ENCODE measurements around the gene ANO6.

Gene ANO6

DNA sequence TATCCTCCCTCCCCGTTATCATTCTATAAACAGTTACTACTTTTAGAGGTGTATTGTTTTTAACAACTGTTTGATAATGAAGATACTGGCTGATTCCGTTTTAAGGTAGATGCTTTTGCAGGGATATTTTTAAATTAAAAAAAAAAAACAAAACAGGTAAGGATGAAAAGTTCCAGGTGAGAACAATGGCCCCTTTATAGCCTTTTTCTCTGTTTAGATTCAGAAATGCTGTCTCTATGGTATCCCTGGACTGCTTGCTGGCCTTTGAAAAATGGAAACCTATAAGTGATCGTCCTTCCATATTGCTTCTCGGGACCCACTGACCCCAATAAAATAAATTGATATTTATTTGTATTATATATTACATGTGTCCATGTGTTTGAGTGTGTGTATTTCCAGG is 23.2 kb upstream of the ANO6 start:
- H3K27me3 Mint-ChIP-seq: no peaks in the 10 kb centered on the region

GRCh38 chr12:45200491-45201043 is 15.3 kb upstream of the ANO6 start:
- DNase-seq (ENCODE audit: low spot score in 2 of 2): no peak
- no peak for ATAC-seq (ENCODE audit: low read depth)
- H3K27ac Mint-ChIP-seq: no peak overlapping the region
- peaks cover 3% of the 10 kb centered on the region for H3K4me1 Mint-ChIP-seq
- no peak overlapping the region for H3K4me3 Mint-ChIP-seq
- no peaks in the 10 kb centered on the region for H3K27me3 Mint-ChIP-seq
- peaks cover 3% of the 10 kb centered on the region for H3K36me3 Mint-ChIP-seq
- H3K9me3 Mint-ChIP-seq: no peaks in the 10 kb centered on the region

More for the DNA sequence above, 23.2 kb upstream of the ANO6 start:
- H3K9me3 Mint-ChIP-seq: no peaks in the 10 kb centered on the region
- no peak for ATAC-seq (ENCODE audit: low read depth)
- H3K4me3 Mint-ChIP-seq: no peak overlapping the region
- no peak for DNase-seq (ENCODE audit: low spot score in 2 of 2)
- H3K36me3 Mint-ChIP-seq: peaks cover 11% of the 10 kb centered on the region
- no peak overlapping the region for H3K27ac Mint-ChIP-seq
- peaks cover 3% of the 10 kb centered on the region for H3K4me1 Mint-ChIP-seq

DNA sequence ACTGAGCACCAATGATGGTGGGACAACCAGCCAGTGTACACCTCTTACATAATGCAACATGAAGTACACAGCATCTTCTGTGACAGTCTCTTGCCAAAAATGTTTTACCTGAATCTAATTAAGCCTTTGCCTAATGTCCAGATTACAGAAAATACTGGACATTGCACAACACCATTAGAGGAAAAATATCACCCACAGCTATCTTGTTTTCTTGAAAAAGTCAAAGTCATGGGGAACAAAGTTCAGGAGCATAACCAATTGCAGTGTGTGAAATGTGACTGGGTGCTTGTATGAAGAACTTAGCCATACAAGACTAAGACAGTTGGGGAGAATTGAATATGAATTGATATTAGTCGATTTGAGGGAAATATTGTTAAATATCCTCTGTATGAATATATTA is 12.1 kb upstream of the ANO6 start:
- ATAC-seq (ENCODE audit: low read depth) (no peak), DNase-seq (ENCODE audit: low spot score in 2 of 2) (no peak)
- peaks cover 5% of the 10 kb centered on the region for H3K36me3 Mint-ChIP-seq
- H3K4me3 Mint-ChIP-seq: no peak overlapping the region
- no peaks in the 10 kb centered on the region for H3K27me3 Mint-ChIP-seq
- no peaks in the 10 kb centered on the region for H3K4me1 Mint-ChIP-seq
- no peak overlapping the region for H3K27ac Mint-ChIP-seq
- no peaks in the 10 kb centered on the region for H3K9me3 Mint-ChIP-seq

GRCh38 chr12:45204757-45205156 is 11.1 kb upstream of the ANO6 start:
- H3K4me1 Mint-ChIP-seq: peaks cover 2% of the 10 kb centered on the region

GRCh38 chr12:45205165-45205825 is 10.6 kb upstream of the ANO6 start:
- H3K36me3 Mint-ChIP-seq: peaks cover 5% of the 10 kb centered on the region
- H3K9me3 Mint-ChIP-seq: no peaks in the 10 kb centered on the region
- DNase-seq (ENCODE audit: low spot score in 2 of 2) (no peak), ATAC-seq (ENCODE audit: low read depth) (peak; percentile 62)
- no peak overlapping the region for H3K27ac Mint-ChIP-seq
- H3K4me1 Mint-ChIP-seq: peaks cover 3% of the 10 kb centered on the region
- no peak overlapping the region for H3K4me3 Mint-ChIP-seq
- H3K27me3 Mint-ChIP-seq: no peaks in the 10 kb centered on the region

More at GRCh38 chr12:45204757-45205156, 11.1 kb upstream of the ANO6 start:
- no peak for DNase-seq (ENCODE audit: low spot score in 2 of 2)
- H3K4me3 Mint-ChIP-seq: no peak overlapping the region
- peaks cover 5% of the 10 kb centered on the region for H3K36me3 Mint-ChIP-seq
- H3K9me3 Mint-ChIP-seq: no peaks in the 10 kb centered on the region
- H3K27me3 Mint-ChIP-seq: no peaks in the 10 kb centered on the region
- no peak overlapping the region for H3K27ac Mint-ChIP-seq
- no peak for ATAC-seq (ENCODE audit: low read depth)

- H3K27ac Mint-ChIP-seq: no peak overlapping the region
- ATAC-seq (ENCODE audit: low read depth): no peak
These were observed 7.0 kb upstream of the ANO6 start for GRCh38 chr12:45208604-45209487.

DNA sequence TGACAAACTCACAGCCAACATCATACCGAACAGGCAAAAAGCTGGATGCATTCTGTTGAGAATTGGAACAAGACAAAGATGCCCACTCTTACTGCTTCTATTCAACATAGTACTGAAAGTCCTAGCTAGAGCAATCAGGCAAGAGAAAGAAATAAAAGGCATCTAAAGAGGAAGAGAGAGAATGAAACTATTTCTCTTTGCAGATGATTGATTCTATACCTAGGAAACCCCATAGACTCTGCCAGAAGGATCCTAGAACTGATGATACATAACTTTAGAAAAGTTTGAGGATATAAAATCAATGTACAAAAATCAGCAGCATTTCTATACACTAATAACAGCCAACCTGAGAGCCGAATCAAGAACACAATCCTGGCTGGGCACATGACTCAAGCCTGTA is 6.1 kb upstream of the ANO6 start:
- Mint-ChIP-seq H3K27me3 (no peaks in the 10 kb centered on the region), H3K9me3 (no peaks in the 10 kb centered on the region), H3K4me3 (no peak overlapping the region), H3K36me3 (peaks cover 4% of the 10 kb centered on the region), H3K27ac (no peak overlapping the region), H3K4me1 (peaks cover 14% of the 10 kb centered on the region)
- DNase-seq (ENCODE audit: low spot score in 2 of 2) (no peak), ATAC-seq (ENCODE audit: low read depth) (no peak)

More at GRCh38 chr12:45208604-45209487, 7.0 kb upstream of the ANO6 start:
- no peak for DNase-seq (ENCODE audit: low spot score in 2 of 2)
- Mint-ChIP-seq H3K9me3 (no peaks in the 10 kb centered on the region), H3K4me1 (peaks cover 11% of the 10 kb centered on the region), H3K27me3 (no peaks in the 10 kb centered on the region), H3K36me3 (peaks cover 4% of the 10 kb centered on the region), H3K4me3 (no peak overlapping the region)

GRCh38 chr12:45212064-45212463 is 3.8 kb upstream of the ANO6 start:
- Mint-ChIP-seq H3K36me3 (peaks cover 4% of the 10 kb centered on the region), H3K27ac (no peak overlapping the region), H3K9me3 (no peaks in the 10 kb centered on the region)

DNA sequence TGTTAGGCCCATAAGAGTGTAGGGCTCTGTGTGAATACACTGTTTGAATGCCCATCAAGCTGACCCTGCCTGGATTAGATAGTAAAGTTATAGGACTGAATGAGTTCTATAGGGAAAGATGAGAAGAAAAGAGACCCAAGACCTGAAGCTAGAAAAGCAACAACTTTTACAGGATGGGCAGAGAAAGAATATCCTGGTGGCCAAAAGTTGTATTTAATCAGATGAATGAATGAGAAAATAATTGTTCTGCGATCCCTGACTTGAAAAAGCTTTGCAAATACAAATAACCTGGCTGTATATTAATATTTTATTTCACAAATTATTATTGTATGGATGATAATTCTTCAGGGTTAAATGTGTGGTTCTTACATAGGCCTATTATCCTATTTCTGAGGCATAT is 2.8 kb upstream of the ANO6 start:
- ATAC-seq (ENCODE audit: low read depth): no peak
- no peak overlapping the region for H3K4me3 Mint-ChIP-seq
- no peaks in the 10 kb centered on the region for H3K9me3 Mint-ChIP-seq
- H3K27me3 Mint-ChIP-seq: no peaks in the 10 kb centered on the region
- DNase-seq (ENCODE audit: low spot score in 2 of 2): no peak
- peaks cover 22% of the 10 kb centered on the region for H3K4me1 Mint-ChIP-seq
- H3K36me3 Mint-ChIP-seq: peaks cover 4% of the 10 kb centered on the region
- no peak overlapping the region for H3K27ac Mint-ChIP-seq

More at GRCh38 chr12:45212064-45212463, 3.8 kb upstream of the ANO6 start:
- H3K4me1 Mint-ChIP-seq: peaks cover 22% of the 10 kb centered on the region
- ATAC-seq (ENCODE audit: low read depth) (no peak), DNase-seq (ENCODE audit: low spot score in 2 of 2) (no peak)
- H3K27me3 Mint-ChIP-seq: no peaks in the 10 kb centered on the region
- H3K4me3 Mint-ChIP-seq: no peak overlapping the region

DNA sequence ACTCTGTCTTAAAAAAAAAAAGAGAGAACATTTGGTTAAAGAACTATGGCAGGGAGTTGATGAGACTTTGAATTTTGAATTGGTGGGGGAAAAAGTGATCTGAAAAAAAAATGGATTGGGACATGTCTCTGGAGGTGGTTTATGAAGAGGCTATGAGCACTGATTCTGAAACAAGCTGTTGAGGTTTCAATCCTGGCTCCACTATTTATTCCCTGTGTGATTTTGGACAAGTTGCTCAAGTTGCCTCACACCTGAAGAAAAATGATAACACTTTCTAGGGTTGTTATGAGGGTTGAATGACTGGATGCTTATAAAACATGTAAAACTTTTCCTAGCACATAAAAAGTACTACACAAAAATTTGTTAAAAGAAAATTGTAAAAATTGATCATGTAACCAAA is 1.8 kb upstream of the ANO6 start:
- ATAC-seq (ENCODE audit: low read depth) (no peak), DNase-seq (ENCODE audit: low spot score in 2 of 2) (no peak)
- Mint-ChIP-seq H3K9me3 (no peaks in the 10 kb centered on the region), H3K4me3 (no peak overlapping the region), H3K36me3 (peaks cover 2% of the 10 kb centered on the region), H3K4me1 (peaks cover 22% of the 10 kb centered on the region), H3K27ac (no peak overlapping the region), H3K27me3 (no peaks in the 10 kb centered on the region)

GRCh38 chr12:45214749-45215418 is 1.0 kb upstream of the ANO6 start:
- Mint-ChIP-seq H3K9me3 (no peaks in the 10 kb centered on the region), H3K27ac (peak overlapping the region; percentile 82), H3K4me3 (peak overlapping the region; percentile 97), H3K4me1 (peaks cover 19% of the 10 kb centered on the region), H3K36me3 (peaks cover 2% of the 10 kb centered on the region), H3K27me3 (no peaks in the 10 kb centered on the region)
- DNase-seq (ENCODE audit: low spot score in 2 of 2) (no peak), ATAC-seq (ENCODE audit: low read depth) (no peak)

DNA sequence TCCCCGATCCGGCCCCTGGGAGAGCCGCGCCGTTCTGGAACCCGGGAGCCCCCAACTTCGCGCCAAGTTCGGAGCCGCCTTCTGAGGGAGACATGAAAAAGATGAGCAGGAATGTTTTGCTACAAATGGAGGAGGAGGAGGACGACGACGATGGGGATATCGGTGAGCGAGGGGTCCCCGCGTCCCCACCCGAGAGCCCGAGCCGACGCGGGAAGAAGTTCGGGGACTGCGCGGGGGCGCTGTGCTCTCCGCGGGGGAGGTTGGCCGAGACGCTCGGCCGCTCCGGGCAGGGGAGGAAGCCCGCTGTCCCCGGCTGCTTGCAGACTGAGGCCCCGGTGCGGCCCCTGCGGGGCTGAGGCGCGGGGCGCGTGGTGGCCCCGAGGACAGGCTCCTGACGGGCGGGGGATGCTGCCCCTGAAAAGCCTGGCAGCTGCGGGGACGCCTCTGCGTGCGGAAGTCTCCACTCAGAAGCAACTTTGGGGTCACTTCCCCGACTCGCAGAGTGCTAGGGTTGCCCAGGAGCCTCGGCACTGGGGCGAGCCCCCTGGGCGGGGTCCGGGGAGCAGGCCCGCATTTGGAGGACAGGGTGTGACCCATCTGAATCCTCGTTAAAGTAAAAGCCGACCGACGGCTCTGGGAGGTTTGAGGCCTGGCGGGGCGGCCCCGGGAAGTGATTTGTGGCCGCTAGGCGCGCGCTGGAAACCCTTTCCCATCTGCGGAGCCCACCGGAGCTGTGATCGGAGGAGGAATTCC is 511 bp downstream of the ANO6 start:
- no peaks in the 10 kb centered on the region for H3K27me3 Mint-ChIP-seq
- peak overlapping the region; percentile 97 for H3K4me3 Mint-ChIP-seq
- ATAC-seq (ENCODE audit: low read depth) (peak; percentile 35), DNase-seq (ENCODE audit: low spot score in 2 of 2) (peak; percentile 25 to 53)
- peaks cover 3% of the 10 kb centered on the region for H3K36me3 Mint-ChIP-seq
- H3K27ac Mint-ChIP-seq: peak overlapping the region; percentile 86
- H3K9me3 Mint-ChIP-seq: no peaks in the 10 kb centered on the region
- H3K4me1 Mint-ChIP-seq: peaks cover 22% of the 10 kb centered on the region

- Mint-ChIP-seq H3K27ac (peak overlapping the region; percentile 86), H3K4me3 (peak overlapping the region; percentile 97), H3K9me3 (no peaks in the 10 kb centered on the region), H3K4me1 (peaks cover 23% of the 10 kb centered on the region), H3K36me3 (peaks cover 4% of the 10 kb centered on the region), H3K27me3 (no peaks in the 10 kb centered on the region)
- ATAC-seq (ENCODE audit: low read depth) (no peak), DNase-seq (ENCODE audit: low spot score in 2 of 2) (no peak)
These were observed 1.1 kb downstream of the ANO6 start for GRCh38 chr12:45216983-45217485.
